ENCODE results near the gene CERS2. TPM values are rescaled to one million over a fixed set of nuclear protein-coding genes. Genes with fewer than 3 reads are reported as not detected.
A peak's percentile ranks its signal among the peaks of the same experiment; 100 is the strongest.

The CERS2 gene
- total RNA-seq, 1 donor from 2014 or later: 55.9 TPM

- DNase-seq (ENCODE audit: low spot score): no peak
Observed at GRCh38 chr1:150997949-150998348, 23.3 kb upstream of the CERS2 start.

- no peak for DNase-seq (ENCODE audit: low spot score)
Observed at GRCh38 chr1:150997126-150997872, 22.7 kb upstream of the CERS2 start.

- DNase-seq (ENCODE audit: low spot score): no peak
Observed at GRCh38 chr1:150995896-150996295, 21.3 kb upstream of the CERS2 start.

GRCh38 chr1:150995460-150995859 is 20.8 kb upstream of the CERS2 start:
- DNase-seq (ENCODE audit: low spot score): no peak

GRCh38 chr1:150994248-150994647 is 19.6 kb upstream of the CERS2 start:
- no peak for DNase-seq (ENCODE audit: low spot score)

- no peak for DNase-seq (ENCODE audit: low spot score)
Observed at GRCh38 chr1:150992626-150993025, 18.0 kb upstream of the CERS2 start.

- no peak for DNase-seq (ENCODE audit: low spot score)
Observed at GRCh38 chr1:150987924-150988323, 13.3 kb upstream of the CERS2 start.

GRCh38 chr1:150985179-150985825 is 10.7 kb upstream of the CERS2 start:
- no peak for DNase-seq (ENCODE audit: low spot score)

- no peak for DNase-seq (ENCODE audit: low spot score)
Observed at GRCh38 chr1:150981805-150982712, 7.4 kb upstream of the CERS2 start, which contains the start of gene ANXA9. TSS of gene ANXA9 (plus strand) at chr1:150982292. CDS start at chr1:150983106, 814 bp downstream.

GRCh38 chr1:150981177-150981804 is 6.7 kb upstream of the CERS2 start:
- DNase-seq (ENCODE audit: low spot score): peak; percentile 38

- DNase-seq (ENCODE audit: low spot score): peak; percentile 94
Observed at GRCh38 chr1:150979092-150980056, 4.7 kb upstream of the CERS2 start.

- DNase-seq (ENCODE audit: low spot score): peak; percentile 79
Observed at GRCh38 chr1:150976879-150977694, 2.5 kb upstream of the CERS2 start.

- no peak for DNase-seq (ENCODE audit: low spot score)
Observed at GRCh38 chr1:150976401-150976821, 1.8 kb upstream of the CERS2 start.

GRCh38 chr1:150973836-150974579 is 627 bp downstream of the CERS2 start:
- peak; percentile 20 for DNase-seq (ENCODE audit: low spot score)

GRCh38 chr1:150973258-150973835 is 1.3 kb downstream of the CERS2 start:
- no peak for DNase-seq (ENCODE audit: low spot score)

GRCh38 chr1:150972417-150972940 is 2.2 kb downstream of the CERS2 start:
- DNase-seq (ENCODE audit: low spot score): no peak

GRCh38 chr1:150971583-150972416 is 2.8 kb downstream of the CERS2 start:
- no peak for DNase-seq (ENCODE audit: low spot score)

All from umbilical cord (tissue), 2 donors.